Brain microvascular endothelial cell (primary cell): ENCODE data around the gene TSPYL4.

Experiments
- DNase-seq: peaks from one replicate; pipeline ENCODE4 v3.0.0-alpha.2; 2020
- H3K27ac ChIP-seq: fragments of 250-450 bp; sonication (Bioruptor Pico); 2 replicates; pipeline ENCODE4 v1.5.1; 2020; ENCODE audit warnings: mild to moderate bottlenecking, moderate library complexity
- H3K27me3 ChIP-seq: fragments of 250-450 bp; sonication (Bioruptor Pico); replicated peaks from 2 replicates; pipeline ENCODE4 v1.5.1; 2020; ENCODE audit warnings: mild to moderate bottlenecking
- H3K36me3 ChIP-seq: fragments of 250-450 bp; sonication (Bioruptor Pico); replicated peaks from 2 replicates; pipeline ENCODE4 v1.5.1; 2020; ENCODE audit warnings: mild to moderate bottlenecking
- H3K4me3 ChIP-seq: 2 replicates; pipeline ENCODE4 v1.5.1; 2011; ENCODE audit warnings: low read depth, mild to moderate bottlenecking, control low read depth, low read length, moderate library complexity
- in situ Hi-C: cut with HindIII; loops from 2 replicates; pipeline ENCODE4 v1.10.0; 2017; ENCODE audit warnings: low sequenced_read_pairs, low pct_ligation_motif_present
- TF ChIP-seq, protein P1 (sequence below): IDR thresholded peaks from 2 replicates; pipeline ENCODE4 v1.5.1; 2011; ENCODE audit warnings: low read depth, mild to moderate bottlenecking, moderate library complexity, low read length, control low read depth, inconsistent platforms; ENCODE audit errors: missing control alignments

TSPYL4 gene

DNA sequence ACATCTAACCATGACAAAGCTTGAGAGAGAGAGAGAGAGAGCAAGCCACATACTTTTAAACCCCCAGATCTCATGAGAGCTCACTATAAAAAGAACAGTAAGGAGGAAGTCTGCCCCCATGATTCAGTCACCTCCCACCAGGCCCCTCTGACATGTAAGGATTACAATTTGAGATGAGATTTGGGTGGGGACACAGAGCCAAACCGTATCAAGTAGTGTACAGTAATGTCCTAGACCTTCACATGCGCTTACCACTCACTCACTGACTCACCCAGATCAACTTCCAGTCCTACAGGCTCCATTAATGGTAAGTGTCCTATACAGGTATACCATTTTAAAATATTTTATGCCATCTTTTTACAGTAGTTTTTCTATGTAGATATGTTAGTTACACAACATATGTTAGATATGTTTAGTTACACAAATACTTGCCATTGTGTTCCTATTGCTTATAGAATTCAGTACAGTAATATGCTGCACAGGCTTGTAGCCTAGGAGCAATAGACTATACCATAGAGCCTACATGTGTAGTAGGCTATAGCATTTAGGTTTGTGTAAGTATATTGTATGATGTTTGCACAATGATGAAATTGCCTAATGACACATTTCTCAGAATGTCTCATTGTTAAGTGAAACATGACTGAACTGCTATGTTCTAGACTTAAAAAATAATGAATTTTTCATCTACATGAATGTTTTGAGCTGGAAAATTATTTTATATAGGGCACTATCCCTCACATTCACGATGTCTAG lies 14.1 kb upstream of the TSPYL4 start:
- Histone ChIP-seq H3K27ac (peak overlapping the region; percentile 52), H3K36me3 (no peaks in the 10 kb centered on the region), H3K4me3 (no peak overlapping the region), H3K27me3 (no peaks in the 10 kb centered on the region)
- in situ Hi-C loops = no loop called here
- TF ChIP-seq, protein P1, sequence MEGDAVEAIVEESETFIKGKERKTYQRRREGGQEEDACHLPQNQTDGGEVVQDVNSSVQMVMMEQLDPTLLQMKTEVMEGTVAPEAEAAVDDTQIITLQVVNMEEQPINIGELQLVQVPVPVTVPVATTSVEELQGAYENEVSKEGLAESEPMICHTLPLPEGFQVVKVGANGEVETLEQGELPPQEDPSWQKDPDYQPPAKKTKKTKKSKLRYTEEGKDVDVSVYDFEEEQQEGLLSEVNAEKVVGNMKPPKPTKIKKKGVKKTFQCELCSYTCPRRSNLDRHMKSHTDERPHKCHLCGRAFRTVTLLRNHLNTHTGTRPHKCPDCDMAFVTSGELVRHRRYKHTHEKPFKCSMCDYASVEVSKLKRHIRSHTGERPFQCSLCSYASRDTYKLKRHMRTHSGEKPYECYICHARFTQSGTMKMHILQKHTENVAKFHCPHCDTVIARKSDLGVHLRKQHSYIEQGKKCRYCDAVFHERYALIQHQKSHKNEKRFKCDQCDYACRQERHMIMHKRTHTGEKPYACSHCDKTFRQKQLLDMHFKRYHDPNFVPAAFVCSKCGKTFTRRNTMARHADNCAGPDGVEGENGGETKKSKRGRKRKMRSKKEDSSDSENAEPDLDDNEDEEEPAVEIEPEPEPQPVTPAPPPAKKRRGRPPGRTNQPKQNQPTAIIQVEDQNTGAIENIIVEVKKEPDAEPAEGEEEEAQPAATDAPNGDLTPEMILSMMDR = no peak
- DNase-seq = peak; percentile 52

DNA sequence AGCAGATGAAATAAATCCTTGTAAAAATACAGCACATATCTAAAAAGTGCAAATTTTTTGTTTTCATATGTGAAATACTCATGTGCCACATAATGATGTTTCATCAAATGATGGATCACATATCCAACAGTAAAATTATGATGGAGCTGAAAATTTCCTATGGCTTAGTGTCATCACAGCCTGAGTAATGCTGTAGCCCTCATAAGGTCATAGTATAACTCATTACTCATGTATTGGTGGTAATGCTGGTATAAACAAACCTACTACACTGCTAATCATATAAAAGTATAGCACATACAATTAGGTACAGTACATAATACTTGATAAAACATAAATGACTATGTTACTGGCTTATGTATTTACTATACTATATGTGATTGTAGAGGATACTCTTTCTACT lies 12.9 kb upstream of the TSPYL4 start:
- in situ Hi-C loops = no loop called here
- Histone ChIP-seq H3K27me3 (no peaks in the 10 kb centered on the region), H3K36me3 (no peaks in the 10 kb centered on the region), H3K4me3 (no peak overlapping the region), H3K27ac (peak overlapping the region; percentile 52)
- DNase-seq = no peak
- TF ChIP-seq, protein P1 = no peak

- no peak for DNase-seq
- TF ChIP-seq, protein P1 = no peak
- no peaks in the 10 kb centered on the region for H3K36me3 ChIP-seq
- H3K27ac ChIP-seq = no peak overlapping the region
- no peak overlapping the region for H3K4me3 ChIP-seq
- no peaks in the 10 kb centered on the region for H3K27me3 ChIP-seq
- in situ Hi-C loops = no loop called here
Observed at GRCh38 chr6:116265041-116265829, 11.4 kb upstream of the TSPYL4 start.

DNA sequence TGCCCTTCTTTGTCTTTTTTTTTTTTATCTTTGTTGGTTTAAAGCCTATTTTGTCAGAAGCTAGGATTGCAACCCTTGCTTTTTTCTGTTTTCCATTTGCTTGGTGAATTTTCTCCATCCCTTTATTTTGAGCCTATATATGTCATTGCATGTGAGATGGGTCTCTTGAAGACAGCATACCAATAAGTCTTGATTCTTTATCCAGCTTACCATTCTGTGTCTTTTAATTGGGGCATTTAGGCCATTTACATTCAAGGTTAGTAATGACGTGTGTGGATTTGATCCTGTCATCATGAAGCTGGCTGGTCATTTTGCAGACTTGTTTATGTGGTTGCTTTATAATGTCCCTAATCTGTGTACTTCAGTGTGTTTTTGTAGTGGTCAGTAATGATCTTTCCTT lies 9.5 kb upstream of the TSPYL4 start:
- no peak overlapping the region for H3K4me3 ChIP-seq
- TF ChIP-seq, protein P1 = no peak
- H3K27ac ChIP-seq = no peak overlapping the region
- no peaks in the 10 kb centered on the region for H3K36me3 ChIP-seq
- H3K27me3 ChIP-seq = no peaks in the 10 kb centered on the region
- no peak for DNase-seq
- in situ Hi-C loops = no loop called here

- Histone ChIP-seq H3K27me3 (no peaks in the 10 kb centered on the region), H3K36me3 (no peaks in the 10 kb centered on the region), H3K4me3 (no peak overlapping the region), H3K27ac (no peak overlapping the region)
- TF ChIP-seq, protein P1 = no peak
- in situ Hi-C loops = no loop called here
- no peak for DNase-seq
Observed at GRCh38 chr6:116258520-116258919, 4.6 kb upstream of the TSPYL4 start.
